Hepatocyte (in vitro differentiated cells): ENCODE results near the gene TMEM156.

ENCODE experiments used
- EZH2phosphoT487 ChIP-seq: fragments of 200-600 bp; sonication (generic); IDR thresholded peaks from one replicate; pipeline ENCODE4 v1.6.1; 2018; ENCODE audit warnings: antibody characterized with exemption, mild to moderate bottlenecking, low read depth, moderate library complexity; ENCODE audit not compliant: unreplicated experiment, severe bottlenecking
- TF ChIP-seq, protein P1 (sequence below): fragments of 200-600 bp; sonication (generic); IDR thresholded peaks from 2 replicates; pipeline ENCODE4 v1.5.1; 2016; ENCODE audit warnings: antibody characterized with exemption, mild to moderate bottlenecking; ENCODE audit not compliant: poor library complexity

DNA sequence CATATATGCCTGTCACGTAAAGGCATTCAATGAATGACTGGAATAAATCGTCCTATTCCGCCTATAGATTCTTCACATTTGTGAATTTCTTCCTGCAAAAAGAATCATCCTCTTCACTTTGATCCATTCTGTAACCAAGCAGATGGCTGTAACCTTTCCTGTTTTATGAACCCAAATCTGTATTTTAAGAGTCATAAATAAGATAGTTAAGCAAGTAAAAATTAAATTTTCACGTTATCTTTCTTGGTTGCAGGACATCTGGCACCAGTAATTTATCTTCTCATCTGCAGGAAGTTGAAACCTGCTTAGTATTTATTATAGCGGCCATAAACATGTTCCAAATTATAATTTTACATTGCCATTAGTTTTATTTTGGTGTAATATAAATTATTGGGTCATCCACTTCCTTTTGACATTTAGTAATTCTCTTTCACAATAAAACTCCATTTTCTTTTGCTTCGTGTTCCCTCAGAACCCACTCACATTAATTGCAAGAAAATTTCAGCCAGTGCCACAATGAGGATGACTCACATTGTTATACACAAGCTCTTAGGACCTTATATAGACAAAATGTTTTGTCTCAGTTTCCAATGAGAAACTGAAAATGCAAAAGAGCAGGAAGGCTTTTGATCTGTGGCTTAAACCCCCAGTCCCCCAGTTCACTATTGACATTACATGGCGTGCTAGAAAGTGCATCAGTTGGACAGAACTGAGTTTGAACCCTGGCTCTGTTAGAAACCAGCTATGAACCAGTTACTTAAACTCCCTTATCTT is 51.1 kb downstream of the TMEM156 start:
- no peak for TF ChIP-seq EZH2phosphoT487
- TF ChIP-seq, protein P1, sequence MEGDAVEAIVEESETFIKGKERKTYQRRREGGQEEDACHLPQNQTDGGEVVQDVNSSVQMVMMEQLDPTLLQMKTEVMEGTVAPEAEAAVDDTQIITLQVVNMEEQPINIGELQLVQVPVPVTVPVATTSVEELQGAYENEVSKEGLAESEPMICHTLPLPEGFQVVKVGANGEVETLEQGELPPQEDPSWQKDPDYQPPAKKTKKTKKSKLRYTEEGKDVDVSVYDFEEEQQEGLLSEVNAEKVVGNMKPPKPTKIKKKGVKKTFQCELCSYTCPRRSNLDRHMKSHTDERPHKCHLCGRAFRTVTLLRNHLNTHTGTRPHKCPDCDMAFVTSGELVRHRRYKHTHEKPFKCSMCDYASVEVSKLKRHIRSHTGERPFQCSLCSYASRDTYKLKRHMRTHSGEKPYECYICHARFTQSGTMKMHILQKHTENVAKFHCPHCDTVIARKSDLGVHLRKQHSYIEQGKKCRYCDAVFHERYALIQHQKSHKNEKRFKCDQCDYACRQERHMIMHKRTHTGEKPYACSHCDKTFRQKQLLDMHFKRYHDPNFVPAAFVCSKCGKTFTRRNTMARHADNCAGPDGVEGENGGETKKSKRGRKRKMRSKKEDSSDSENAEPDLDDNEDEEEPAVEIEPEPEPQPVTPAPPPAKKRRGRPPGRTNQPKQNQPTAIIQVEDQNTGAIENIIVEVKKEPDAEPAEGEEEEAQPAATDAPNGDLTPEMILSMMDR: no peak
